ENCODE measurements around the gene CAP1.
"Not testable (repeated sequence)": the region's sequence is repeated elsewhere in the genome, so short reads cannot be mapped to it uniquely, and the experiment has no call there.

CAP1 gene, protein sequence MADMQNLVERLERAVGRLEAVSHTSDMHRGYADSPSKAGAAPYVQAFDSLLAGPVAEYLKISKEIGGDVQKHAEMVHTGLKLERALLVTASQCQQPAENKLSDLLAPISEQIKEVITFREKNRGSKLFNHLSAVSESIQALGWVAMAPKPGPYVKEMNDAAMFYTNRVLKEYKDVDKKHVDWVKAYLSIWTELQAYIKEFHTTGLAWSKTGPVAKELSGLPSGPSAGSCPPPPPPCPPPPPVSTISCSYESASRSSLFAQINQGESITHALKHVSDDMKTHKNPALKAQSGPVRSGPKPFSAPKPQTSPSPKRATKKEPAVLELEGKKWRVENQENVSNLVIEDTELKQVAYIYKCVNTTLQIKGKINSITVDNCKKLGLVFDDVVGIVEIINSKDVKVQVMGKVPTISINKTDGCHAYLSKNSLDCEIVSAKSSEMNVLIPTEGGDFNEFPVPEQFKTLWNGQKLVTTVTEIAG

DNA sequence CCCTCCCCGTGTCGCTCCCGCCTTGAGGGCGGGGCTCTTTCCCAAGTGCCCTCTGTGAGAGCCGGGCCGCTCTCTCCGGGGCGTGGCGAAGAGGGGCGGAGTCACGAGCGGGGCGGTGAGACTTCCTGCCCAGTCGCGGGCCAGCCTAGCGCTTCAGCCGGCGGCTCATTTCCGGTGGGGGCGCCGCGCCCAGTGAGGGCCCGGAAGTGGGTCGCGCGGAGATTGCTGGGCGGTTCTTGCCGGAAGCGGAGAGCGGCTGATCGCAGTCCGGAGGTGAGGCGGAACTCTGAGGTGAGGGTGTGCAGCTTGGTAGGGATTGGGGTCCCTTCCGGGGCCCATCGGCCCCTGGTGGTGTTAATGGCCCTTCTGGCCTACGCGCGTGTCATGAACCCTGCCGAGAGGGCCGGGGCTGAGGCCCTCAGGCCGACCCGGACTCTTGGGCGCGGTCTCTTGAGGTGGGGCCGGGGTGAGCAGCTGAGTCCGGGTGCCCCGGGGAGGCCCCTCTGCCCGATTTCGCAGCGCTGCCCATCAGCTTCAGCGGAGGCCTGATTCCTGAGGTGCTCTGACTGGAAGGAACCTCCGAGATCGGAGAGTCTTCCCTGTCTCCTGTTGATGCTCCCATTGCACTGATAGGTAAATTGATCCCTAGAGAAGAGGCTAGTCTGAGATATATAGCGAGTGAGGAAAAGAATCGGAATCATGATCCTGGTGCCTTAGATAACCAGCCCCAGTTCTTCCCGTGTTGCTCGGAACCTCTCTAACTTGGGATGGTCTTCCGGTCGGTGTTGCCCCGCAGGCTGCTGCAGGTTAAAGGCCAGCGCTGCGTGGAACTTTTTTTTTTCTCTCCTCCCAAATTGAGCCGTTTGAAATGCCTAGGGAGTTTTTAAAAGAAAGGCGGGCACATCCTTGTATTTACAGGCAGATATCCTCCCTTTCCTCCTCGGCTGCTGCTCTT is at the start of gene CAP1:
CAP1 (plus strand) TSS at position 219 of the 955 bp plus-strand sequence. CDS start 18,618 bp downstream, outside the sequence.
- peak; percentile 100 for DNase-seq

DNA sequence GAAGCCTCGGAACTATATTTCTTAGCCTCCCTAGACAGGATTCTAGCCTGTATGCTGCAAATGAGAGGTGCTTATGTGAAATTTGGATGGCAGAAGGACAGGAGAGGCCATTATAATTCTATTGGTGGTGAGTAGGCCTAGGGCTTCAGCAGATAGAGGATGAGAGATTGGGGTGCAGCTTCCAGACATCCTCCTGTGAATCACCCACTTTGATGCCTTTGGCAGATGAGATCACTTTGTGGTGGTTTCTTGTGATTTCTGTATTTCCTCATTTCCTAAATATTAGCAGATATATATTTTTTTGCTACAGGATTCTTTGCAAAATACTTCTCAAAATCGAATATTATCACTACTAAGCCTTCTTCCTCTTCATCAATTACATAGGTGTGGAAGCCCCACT is 48.3 kb upstream of the CAP1 start:
- no peak for ATAC-seq
- no peak for DNase-seq

More for the DNA sequence above, at the start of gene CAP1:
- ATAC-seq: peak; percentile 93

DNA sequence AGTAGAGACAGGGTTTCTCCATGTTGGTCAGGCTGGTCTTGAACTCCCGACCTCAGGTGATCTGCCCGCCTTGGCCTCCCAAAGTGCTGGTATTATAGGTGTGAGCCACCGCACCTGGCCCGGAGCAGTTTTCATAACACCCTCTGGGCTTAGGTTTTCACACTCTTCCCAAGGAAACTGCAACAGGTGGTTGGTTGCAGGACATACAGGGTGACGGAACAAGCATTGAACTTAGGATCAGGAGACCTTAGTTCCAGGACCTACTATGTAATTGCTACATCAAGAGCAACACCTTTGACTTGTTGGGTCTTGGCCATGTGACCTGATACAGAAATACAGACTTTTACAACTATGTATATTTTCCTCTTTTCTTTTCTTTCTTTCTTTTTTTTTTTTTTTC is 47.6 kb upstream of the CAP1 start:
- ATAC-seq: no peak

DNA sequence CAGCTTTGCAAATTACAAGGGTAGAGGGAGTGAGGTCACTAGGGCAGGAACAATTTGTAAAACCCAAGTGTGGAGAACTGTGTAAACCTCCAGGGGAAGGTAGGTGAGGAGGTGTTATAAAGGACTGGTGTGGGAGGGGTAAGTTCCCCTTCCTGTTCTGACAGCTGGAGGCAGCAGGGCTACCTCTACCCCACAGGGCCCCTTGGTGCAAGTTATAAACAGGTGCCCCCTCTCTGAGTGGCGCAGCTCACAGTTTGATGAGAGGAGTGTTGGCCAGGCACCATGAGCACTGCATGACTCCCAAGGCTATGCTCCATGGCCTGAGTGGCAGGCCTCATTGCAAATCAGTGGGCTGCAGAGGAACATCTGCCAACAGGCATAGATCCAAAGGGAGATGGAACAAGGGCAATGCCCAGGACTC is 44.5 kb upstream of the CAP1 start:
- DNase-seq: no peak
- ATAC-seq: peak; percentile 66

More for the DNA sequence above, 47.6 kb upstream of the CAP1 start:
- DNase-seq: no peak

DNA sequence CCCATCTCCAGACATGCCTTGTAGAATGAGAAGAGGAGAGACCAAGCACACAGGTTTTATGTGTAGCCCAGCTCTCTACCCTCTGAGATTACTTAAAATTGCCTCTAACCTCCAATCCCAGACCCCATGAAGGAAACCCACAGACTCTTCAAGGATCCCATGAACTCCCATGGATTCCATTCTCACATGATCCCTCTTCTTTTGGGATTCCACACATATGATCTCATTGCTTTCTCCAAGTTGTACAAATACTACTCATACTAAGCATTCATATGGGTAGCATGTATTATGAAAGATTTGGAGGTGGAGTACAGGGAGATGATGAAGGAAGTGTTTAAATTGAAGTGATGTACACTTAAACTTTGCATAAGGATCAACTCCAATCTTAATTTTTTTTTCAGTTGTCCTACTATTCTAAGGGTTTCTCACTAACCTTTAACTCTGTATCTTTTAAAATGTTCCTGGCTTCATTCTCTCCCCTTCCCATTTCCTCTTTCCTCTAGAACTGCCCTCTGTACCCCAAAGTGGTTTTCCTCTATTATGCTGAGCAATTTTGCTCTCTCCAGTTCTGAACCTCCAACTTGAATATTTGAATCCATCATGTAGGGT is 44.0 kb upstream of the CAP1 start:
- DNase-seq (no peak), ATAC-seq (no peak)

DNA sequence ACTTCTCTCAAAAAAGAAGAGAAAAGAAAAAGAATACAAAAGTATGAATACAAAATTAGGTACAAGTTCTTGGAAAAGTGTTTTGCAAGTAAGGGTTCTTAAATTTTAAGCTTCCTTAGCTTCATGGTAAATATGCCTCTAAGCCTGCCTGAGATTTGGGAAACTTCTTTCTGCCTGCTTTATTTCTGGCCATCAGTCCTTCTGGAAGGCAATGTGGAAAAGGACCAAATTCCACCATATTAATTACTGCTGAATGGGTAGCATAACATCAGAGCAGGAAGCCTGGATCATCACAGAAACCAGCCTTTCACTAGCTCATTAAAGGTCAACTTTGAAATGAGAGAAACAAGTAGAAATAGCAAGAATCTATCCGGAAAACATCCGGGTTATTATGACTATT is 39.1 kb upstream of the CAP1 start:
- no peak for DNase-seq
- ATAC-seq: no peak

DNA sequence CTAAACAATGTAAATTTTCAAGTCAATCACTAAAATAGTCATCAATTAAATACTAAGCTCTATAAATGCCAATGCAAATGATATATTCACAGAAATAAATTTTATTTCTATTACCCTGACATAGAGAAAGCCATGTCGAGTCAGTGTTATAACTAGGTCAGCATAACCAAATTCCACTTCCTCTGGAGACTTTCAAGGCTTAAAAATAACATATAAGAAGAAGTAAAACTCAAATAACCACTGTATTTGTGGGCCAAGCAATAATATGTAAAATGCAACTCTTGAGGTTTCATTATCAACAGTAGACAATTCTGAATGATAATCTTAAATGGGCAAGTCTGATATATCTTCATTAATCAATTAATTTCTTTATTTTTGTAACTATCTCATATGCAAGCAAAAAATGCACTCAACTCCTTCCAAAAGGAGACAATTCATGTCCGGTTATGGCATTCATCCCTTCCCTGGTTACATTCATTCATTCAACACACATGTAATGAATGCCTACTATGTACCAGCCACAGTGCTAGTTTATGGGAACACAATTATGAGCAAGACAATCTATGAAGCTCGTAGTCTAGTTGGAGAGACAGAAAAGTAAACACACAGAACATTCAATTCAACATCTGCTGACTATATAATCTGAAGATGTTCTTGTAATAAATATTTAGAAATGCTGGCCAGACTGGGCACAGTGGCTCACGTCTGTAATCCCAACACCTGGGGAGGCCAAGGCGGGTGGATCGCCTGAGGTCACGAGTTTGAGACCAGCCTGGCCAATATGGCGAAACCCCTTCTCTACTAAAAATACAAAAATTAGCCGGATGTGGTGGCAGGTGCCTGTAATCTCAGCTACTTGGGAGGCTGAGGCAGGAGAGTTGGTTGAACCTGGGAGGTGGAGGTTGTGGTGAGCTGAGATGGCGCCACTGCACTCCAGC is 37.1 kb upstream of the CAP1 start:
- DNase-seq: no peak
- ATAC-seq: no peak

DNA sequence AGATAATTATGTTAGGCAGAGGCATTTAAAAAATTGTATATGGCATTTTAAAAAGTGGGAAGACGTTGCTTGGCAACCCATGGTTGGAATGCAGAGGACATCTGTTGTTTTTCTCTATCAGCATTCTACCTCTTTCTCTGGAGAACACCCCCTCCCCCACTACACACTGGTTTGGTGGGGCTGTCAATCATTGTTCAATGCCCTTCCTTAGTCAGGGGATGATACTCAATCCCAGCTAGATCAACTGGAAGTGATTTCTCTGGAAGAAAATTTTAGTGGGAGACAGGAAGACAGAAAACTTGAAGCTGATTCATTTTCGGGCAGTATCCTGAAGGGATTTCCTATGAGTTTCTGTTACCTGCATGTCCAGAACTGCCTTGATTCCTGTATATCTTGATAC is 35.7 kb upstream of the CAP1 start:
- ATAC-seq (no peak), DNase-seq (no peak)

DNA sequence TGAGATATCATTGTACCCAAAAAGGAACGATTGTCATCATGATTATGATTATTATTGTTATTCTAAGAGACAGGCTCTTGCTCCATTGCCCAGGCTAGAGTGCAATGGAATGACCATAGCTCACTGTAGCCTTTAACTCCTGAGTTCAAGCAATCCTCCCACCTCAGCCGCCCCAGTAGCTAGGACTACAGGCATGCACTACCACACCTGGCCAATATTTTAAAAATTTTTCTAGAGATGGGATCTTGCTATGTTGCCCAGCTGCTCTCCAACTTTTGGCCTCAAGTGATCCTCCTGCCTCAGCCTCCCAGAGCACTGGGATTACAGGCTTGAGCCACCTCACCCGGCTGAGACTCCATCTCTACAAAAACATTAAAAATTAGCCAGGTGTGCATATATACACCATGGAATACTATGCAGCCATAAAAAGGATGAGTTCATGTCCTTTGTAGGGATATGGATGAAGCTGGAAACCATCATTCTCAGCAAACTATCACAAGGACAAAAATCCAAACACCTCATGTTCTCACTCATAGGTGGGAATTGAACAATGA is 33.0 kb upstream of the CAP1 start:
- not testable (repeated sequence) for ATAC-seq, DNase-seq

DNA sequence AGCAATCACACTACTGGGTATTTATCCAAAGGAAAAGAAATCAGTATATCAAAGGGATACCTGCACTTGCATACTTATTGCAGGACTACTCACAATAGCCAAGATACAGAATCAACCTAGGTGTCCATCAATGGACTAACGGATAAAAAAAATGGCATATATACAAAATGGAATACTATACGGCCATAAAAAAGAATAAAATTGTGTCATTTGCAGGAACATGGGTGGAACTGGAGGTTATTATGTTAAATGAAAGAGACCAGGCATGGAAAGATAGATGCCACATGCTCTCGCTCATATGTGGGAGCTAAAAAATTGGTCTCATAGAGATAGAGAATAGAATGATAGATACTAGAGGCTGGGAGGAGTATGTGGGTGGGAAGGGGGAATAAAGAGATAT is 29.3 kb upstream of the CAP1 start:
- ATAC-seq: no peak

DNA sequence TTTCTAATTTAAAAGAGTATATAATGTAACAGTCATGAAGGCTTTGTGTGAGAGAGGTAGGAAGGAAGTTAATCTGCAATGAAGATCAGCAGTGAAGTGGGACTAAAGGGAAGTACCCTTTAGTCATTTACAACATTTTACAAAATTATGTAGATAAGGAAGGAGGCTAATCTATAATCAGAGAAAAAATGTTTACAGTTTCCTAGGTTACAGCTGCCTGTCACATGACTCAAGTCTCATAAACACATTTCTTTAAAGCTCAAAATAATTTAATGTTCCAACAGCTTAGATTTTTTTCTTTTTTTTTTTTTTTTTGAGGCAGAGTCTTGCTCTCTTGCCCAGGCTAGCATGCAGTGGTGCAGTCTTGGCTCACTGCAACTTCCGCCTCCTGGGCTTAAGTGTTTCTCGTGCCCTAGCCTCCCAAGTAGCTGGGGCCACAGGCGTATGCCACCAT is 26.2 kb upstream of the CAP1 start:
- ATAC-seq: no peak
- DNase-seq: no peak

More for the DNA sequence above, 29.3 kb upstream of the CAP1 start:
- no peak for DNase-seq

DNA sequence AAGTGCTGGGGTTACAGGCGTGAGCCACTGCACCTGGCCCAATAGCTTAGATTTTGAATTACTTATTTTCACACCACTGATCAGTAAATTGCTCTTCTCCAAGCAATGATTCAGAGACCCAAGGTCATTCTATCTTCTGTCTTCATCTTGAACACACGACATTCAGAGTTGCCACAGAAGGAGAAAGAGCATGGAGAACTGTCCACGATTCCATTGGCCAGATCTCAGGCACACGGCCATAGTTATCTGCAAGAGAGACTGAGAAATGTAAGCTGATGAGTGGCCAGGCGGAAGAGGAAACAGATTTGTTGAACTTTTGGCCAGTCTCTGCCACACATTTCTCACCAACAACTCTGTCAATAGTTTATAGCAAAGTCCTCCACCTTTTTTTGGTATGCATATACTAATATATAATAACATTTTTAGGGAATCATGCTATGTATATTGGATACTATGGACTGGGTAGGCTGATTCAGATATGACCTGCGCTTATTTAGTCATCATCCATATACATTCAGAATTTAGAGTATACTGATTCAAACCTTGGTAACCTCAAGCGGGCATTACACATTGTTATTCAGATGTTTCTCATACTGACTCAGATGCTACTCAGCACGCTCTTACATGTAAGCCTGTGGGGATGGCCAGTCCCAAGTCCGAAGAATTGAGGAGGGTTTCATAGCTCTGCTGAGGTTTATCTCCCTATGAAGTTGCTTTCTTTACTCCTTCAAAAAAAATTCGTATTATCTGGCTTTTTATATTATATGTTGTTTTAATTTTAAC is 25.5 kb upstream of the CAP1 start:
- DNase-seq (no peak), ATAC-seq (peak; percentile 93)

DNA sequence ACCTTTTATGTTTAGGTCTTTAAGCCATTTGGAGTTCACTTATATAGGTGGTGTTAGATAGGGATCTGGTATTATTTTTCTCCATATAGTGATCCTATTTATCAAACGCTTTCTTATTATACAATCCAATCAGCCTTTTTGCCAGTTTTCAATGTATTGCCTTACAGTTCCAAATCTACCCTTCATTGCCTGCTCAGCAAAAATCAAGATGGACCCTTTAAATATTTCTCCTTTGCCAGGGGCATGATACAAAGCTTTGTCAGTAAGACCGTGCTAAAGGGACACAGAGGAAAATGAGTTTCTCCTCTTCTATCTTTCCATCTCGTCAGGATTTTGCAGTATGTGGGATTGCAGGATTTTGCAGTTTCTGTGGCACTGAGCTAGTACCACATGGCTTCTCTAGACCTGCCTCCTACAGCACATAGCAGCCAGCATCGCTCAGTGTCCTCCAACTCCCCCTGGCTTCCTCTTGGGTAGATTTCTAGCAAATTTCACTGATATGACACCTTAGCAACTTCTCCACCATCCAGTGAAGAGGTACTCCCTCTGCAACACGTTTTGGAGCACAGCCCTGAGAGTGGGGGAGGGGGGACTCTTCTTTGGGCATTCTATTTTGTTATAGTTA is 22.5 kb upstream of the CAP1 start:
- ATAC-seq (no peak), DNase-seq (no peak)

DNA sequence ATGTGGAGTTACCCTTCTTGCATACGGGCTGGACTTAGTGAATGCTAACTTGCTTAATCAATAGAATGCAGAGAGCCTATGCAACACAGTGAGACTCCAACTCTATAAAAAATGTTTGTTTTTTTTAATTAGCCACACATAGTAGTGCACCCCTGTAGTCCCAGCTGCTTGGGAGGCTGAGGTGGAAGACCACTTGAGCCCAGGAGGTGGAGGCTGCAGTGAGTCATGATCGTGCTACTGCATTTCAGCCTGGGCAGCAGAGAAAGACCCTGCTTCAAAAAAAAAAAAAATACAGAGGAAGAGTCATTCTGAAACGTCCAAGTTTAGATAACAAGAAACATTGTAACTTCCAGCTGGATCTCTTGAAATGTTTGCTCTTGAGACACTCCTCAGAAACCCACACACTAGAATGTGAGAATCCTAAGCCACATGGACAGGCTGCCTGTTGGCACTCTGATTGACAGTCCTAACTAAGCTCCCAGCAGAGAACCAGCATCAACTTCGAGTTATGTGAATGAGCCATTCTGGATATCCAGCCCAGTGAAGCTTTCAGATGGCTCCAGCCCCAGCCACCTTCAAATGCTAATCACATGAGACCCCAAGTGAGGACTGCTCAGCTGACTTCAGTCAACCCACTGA is 20.0 kb upstream of the CAP1 start:
- DNase-seq (no peak), ATAC-seq (no peak)

DNA sequence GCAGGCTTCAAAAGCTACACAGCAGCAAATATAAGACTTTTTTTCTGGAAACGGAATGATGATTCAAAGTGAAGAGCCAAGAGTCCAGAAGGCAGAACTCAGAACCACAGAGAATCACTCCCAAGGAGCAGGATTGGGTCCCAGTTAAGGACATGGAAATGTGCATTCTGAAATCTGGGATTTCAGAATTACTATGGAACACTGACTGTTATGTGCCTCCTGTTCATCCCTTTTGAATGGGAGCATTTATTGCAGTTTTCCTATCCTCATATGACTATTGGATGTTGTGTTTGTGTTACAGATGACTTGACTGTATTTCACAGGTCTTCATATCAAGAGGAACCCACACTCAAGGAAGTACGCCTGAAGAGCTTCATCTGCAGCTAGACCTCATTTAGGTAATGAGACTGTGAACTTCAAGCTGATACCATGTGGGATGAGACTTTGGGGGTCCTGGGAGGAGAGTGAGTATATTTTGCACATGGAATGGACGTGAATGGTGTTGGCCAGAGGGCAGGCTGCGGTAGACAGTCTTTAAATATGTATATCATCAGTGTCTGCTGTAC is 17.1 kb upstream of the CAP1 start:
- DNase-seq (no peak), ATAC-seq (no peak)

DNA sequence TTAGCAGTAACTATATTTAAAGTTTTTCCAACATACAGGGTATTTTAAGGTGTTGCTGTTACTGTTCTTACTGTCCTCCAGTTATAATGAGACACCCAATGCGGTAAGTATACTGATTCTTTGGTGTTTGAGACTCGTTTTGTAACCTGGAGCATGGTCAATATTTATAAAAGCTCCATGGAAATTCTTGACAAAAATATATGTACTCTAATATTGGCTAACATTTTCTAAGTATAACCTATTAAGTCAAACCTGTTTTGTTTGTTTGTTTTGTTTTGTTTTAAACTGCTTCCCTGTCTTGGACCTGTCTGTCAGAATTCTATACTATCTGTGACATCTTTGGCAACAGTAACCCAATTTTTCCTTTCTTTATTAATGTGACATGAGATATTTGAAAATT is 15.9 kb upstream of the CAP1 start:
- no peak for ATAC-seq
- no peak for DNase-seq

DNA sequence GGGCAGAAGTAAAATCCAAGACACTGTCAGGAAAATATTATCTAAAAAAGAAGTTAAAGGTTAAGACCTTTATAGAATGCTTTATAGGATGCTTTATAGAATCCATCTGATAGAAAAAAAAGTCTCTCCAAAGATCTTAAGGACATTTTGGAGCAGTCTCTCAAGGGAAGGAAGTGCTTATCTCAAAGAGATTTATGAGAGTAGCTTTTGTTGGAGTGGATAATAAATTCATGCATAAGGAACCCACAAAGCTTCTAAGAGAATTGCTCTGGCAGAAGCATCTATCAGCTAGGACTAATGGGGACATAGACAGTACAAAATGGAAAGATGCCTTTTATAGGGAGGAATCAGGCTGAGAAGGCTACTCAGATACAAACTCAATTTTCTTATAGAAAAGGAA is 12.9 kb upstream of the CAP1 start:
- ATAC-seq: no peak

DNA sequence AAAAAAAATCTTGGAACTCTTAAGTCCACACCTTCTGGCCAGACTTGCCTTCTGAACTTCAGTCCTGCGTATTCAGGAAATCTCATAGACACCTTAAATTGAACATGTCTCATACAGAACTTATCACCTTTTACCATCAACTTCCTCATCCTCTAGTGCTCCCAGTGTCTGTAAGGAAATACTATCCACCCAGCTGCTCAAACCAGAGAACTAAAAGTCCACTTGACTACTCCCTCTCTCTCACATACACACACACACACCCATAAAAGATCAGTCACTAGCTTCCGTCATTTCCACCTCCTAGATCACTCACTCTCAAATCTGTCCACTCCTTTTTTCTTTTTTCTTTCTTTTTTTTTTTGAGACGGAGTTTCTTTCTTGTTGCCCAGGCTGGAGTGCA is 10.9 kb upstream of the CAP1 start:
- no peak for ATAC-seq
- no peak for DNase-seq

More for the DNA sequence above, 12.9 kb upstream of the CAP1 start:
- DNase-seq: no peak

All from stimulated activated naive CD8-positive, alpha-beta T cell treated with anti-CD3 and anti-CD28 coated beads, Interleukin-15, Interleukin-2, amounts not matched to agents 100 U/mL and 50 U/mL, for 24 hours (primary cell).